GM21367 (cell line): Measurements from ENCODE around the gene PPP2R1A.
"Not testable (repeated sequence)": the region's sequence is repeated elsewhere in the genome, so short reads cannot be mapped to it uniquely, and the experiment has no call there.

Experiments used
- ATAC-seq: cut with Tn5 transposase; IDR thresholded peaks from one replicate; pipeline ENCODE4 v1.9.1; 2021; ENCODE audit not compliant: unreplicated experiment

Gene PPP2R1A

GRCh38 chr19:52200044-52200443, 10.2 kb downstream of the PPP2R1A start:
- ATAC-seq, result no peak

- not testable (repeated sequence) for ATAC-seq
These were observed 11.0 kb downstream of the PPP2R1A start for GRCh38 chr19:52200755-52201391.

GRCh38 chr19:52206481-52206880, 16.6 kb downstream of the PPP2R1A start:
- no peak for ATAC-seq

- no peak for ATAC-seq
These were observed 21.4 kb downstream of the PPP2R1A start for GRCh38 chr19:52211203-52211602.

- no peak for ATAC-seq
These were observed 22.2 kb downstream of the PPP2R1A start for GRCh38 chr19:52211926-52212571.

- ATAC-seq, result no peak
These were observed 22.9 kb downstream of the PPP2R1A start for GRCh38 chr19:52212572-52213255.

- no peak for ATAC-seq
These were observed 24.4 kb downstream of the PPP2R1A start for GRCh38 chr19:52214241-52214640.

- ATAC-seq, result no peak
These were observed 26.5 kb downstream of the PPP2R1A start for GRCh38 chr19:52216401-52216800.

GRCh38 chr19:52217576-52217975, 27.7 kb downstream of the PPP2R1A start:
- ATAC-seq, result no peak

GRCh38 chr19:52219611-52220010, 29.8 kb downstream of the PPP2R1A start:
- ATAC-seq, result no peak

- ATAC-seq, result no peak
These were observed 31.2 kb downstream of the PPP2R1A start for GRCh38 chr19:52221031-52221430.

- ATAC-seq, result no peak
These were observed 32.1 kb downstream of the PPP2R1A start for GRCh38 chr19:52221831-52222375.

- no peak for ATAC-seq
These were observed 34.4 kb downstream of the PPP2R1A start for GRCh38 chr19:52224211-52224610.

- no peak for ATAC-seq
These were observed 36.8 kb downstream of the PPP2R1A start for GRCh38 chr19:52226652-52227051.

GRCh38 chr19:52227196-52227940, 37.5 kb downstream of the PPP2R1A start:
- ATAC-seq, result no peak

GRCh38 chr19:52227980-52228379, 38.1 kb downstream of the PPP2R1A start:
- no peak for ATAC-seq

- no peak for ATAC-seq
These were observed 39.7 kb downstream of the PPP2R1A start for GRCh38 chr19:52229524-52229923.

GRCh38 chr19:52230685-52231084, 40.8 kb downstream of the PPP2R1A start:
- ATAC-seq, result no peak

GRCh38 chr19:52231154-52231910, 41.5 kb downstream of the PPP2R1A start:
- ATAC-seq, result no peak

GRCh38 chr19:52234406-52234805, 44.6 kb downstream of the PPP2R1A start:
- no peak for ATAC-seq

GRCh38 chr19:52237197-52237596, 47.3 kb downstream of the PPP2R1A start:
- no peak for ATAC-seq
